Astrocyte of the spinal cord (primary cell): ENCODE results near the gene SPRR5.

ENCODE experiments used
- DNase-seq: peaks from one replicate; pipeline ENCODE4 v3.0.0; 2011; ENCODE audit warnings: low read depth, low spot score
- H3K4me3 ChIP-seq: 2 replicates; pipeline ENCODE4 v1.5.1; 2011; ENCODE audit warnings: low read depth, mild to moderate bottlenecking, low read length, moderate library complexity
- in situ Hi-C: cut with HindIII; loops from 2 replicates; pipeline ENCODE4 v1.10.0; 2017; ENCODE audit warnings: low sequenced_read_pairs
- TF ChIP-seq, protein P1 (sequence below): IDR thresholded peaks from 2 replicates; pipeline ENCODE4 v1.5.1; 2012; ENCODE audit warnings: low read depth, mild to moderate bottlenecking, low read length, inconsistent platforms

Gene SPRR5

DNA sequence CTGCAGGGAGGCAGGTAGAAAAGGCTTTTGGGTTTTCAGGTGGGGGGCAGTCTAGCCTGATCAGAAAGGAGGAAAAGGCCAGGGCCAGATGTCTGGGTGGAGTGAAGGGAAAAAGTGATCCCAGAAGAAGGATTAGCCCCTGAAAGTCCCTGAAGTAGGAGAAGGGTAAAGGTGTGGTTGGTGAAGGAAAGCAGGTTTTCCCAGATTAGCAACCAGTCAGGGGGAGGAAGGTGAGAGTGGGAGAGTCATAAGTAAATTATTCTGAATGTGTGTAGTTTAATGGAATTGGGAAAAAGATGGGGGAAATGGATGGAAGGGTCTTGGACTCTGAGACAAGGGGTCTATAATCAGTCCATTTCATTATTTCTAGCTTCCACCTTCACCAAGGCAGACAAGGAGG is 36.2 kb downstream of the SPRR5 start:
- in situ Hi-C loops: no loop called here
- H3K4me3 ChIP-seq: no peak overlapping the region
- TF ChIP-seq, protein P1, sequence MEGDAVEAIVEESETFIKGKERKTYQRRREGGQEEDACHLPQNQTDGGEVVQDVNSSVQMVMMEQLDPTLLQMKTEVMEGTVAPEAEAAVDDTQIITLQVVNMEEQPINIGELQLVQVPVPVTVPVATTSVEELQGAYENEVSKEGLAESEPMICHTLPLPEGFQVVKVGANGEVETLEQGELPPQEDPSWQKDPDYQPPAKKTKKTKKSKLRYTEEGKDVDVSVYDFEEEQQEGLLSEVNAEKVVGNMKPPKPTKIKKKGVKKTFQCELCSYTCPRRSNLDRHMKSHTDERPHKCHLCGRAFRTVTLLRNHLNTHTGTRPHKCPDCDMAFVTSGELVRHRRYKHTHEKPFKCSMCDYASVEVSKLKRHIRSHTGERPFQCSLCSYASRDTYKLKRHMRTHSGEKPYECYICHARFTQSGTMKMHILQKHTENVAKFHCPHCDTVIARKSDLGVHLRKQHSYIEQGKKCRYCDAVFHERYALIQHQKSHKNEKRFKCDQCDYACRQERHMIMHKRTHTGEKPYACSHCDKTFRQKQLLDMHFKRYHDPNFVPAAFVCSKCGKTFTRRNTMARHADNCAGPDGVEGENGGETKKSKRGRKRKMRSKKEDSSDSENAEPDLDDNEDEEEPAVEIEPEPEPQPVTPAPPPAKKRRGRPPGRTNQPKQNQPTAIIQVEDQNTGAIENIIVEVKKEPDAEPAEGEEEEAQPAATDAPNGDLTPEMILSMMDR: no peak
- DNase-seq: no peak

DNA sequence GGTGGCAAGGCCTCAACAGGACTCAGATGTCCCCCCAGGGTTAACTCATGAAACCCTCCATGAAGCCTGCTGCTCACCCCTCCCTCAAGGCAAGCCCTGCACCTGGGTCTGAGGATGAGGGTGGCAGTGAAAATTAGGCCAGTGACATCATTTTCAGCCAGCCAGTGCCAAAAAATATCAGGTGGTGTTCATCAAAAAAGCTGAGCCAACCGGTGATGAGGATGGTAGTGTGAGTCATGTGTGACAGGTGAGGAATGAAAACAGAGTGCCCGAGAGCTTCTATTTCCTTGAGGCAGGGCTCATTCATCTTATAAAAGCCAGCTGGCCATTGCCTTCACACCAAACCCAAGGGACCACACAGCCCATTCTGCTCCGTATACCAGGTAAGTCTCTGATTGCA is 36.7 kb downstream of the SPRR5 start, which contains the start of gene SPRR1A:
Gene SPRR1A (plus strand): TSS at position 339 of the 400 bp plus-strand sequence. CDS start 1,150 bp downstream, outside the sequence.
- no peak within 1 kb of the TSS for H3K4me3 ChIP-seq
- TF ChIP-seq, protein P1: no peak
- in situ Hi-C loops: no loop called here
- no peak for DNase-seq

DNA sequence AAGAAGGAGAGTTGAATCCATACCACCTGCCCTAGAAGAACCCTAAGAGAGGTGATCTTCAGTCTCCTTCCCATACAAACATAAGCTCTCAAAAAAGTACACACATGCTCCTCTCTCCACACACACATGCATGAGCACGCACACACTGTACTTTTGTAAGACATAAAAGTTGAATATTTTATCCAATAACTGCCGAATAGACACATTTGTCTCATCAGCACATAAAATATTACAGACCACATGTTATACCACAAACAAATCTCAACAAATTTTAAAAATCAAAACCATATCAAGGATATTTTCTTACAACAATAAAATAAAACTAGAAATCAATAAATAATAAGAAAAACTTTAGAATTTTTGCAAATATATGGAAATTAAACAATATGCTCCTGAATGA is 39.6 kb downstream of the SPRR5 start:
- in situ Hi-C loops: no loop called here
- TF ChIP-seq, protein P1: no peak
- no peak overlapping the region for H3K4me3 ChIP-seq
- DNase-seq: no peak

DNA sequence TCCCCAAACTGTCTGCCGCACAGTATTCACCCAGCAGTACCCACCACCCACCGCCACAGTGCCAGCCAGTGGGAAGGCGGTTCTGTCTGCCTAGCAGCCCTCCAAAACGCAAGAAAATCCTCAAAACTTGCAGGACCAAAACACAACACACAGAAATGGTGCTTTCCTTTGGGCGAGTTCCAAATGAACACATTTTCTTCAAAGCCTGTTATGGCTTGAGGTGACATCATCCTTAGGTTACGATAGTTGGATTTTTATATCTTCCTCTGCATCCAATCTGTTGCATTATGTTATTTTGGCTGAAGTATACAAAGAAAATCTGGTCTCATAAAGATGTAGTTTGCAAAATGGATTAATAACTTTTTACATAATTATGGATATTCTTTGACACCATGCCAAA is 46.2 kb downstream of the SPRR5 start:
- DNase-seq: no peak
- no peak overlapping the region for H3K4me3 ChIP-seq
- in situ Hi-C loops: no loop called here
- TF ChIP-seq, protein P1: no peak

DNA sequence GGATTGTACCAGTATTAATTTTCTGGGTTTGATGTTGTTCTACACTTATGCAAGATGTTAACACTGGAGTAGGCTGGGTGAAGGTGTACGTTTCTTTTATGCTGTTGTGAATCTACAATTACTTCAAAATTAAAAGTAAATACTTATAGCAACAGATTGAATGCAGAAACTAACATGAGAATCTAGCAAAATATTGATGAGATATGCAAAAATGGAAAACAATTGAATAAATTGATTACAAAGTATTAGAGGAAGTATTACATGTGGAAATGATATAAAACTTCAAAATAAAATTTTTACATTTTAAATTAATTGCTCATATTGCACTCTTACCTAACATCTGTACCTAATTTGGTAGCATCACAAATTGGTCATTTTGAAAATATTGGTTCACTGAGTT is 48.8 kb downstream of the SPRR5 start:
- H3K4me3 ChIP-seq: no peak overlapping the region
- DNase-seq: no peak
- in situ Hi-C loops: no loop called here
- TF ChIP-seq, protein P1: no peak

DNA sequence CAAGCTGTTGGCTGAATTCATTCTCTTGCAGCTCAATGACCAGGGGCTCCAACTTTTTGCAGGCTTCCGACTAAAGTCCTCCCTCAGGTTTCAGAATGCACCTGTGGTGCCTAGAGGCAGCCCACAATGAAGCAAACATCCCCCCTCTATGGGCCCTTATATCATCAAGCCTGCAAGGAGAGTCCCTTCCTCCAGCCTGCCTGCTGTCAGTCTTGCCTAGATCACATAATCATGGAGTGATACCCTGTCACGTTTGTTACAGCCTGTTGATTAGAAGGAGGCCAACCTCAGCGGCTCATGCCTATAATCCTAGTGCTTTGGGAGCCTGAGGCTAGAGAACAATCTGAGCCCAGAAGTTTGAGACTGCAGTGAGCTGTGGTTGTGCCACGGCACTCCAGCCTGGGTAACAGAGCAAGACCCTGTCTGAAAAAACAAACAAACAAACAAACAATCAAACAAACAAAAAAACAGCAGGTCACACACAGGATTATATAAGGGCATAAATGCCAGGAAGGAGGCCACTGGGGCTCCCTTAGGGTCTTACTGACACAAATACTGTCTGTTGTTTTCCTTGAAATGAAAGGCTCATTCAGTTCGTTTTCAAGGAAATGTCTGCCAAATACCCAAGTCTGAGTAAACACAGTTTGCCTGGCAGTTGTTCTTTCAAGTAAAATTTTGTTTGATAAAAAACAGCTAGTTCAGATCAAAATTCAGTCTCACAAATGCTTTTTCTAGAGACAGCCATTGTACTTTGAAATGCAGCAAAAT is 49.8 kb downstream of the SPRR5 start:
- TF ChIP-seq, protein P1: no peak
- no peak for DNase-seq
- no peak overlapping the region for H3K4me3 ChIP-seq
- in situ Hi-C loops: no loop called here
